OCI-LY3 (cell line): ENCODE data around the gene TMBIM6.

Experiments
- EZH2phosphoT487 ChIP-seq: fragments of 200-600 bp; shearing (Covaris generic); IDR thresholded peaks from 2 replicates; pipeline ENCODE4 v1.6.1; 2018; ENCODE audit warnings: antibody characterized with exemption, mixed run types, low read depth
- TF ChIP-seq, protein P1 (sequence below): fragments of 200-600, 300-600 bp; sonication (generic); IDR thresholded peaks from 2 replicates; pipeline ENCODE4 v1.5.1; 2014; ENCODE audit warnings: antibody characterized with exemption, low read length, low read depth

DNA sequence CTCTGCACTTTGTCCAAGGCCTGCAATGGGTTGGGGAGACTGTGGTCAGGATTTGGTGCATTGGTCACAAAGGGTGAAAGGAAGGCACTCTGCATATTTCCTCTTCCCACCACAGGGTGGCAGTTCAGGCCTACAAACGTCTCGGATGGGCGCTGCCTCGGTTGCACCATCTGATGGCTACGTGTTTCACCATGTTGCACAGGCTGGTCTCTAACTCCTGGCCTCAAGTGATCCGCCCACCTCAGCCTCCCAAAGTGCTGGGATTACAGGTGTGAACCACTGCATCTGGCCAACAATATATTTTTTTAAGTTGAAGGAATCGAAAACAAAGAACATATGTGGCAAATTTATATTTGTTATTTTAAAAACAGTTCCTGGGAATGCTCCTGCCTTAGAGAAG is 35.1 kb downstream of the TMBIM6 start:
- TF ChIP-seq, protein P1, sequence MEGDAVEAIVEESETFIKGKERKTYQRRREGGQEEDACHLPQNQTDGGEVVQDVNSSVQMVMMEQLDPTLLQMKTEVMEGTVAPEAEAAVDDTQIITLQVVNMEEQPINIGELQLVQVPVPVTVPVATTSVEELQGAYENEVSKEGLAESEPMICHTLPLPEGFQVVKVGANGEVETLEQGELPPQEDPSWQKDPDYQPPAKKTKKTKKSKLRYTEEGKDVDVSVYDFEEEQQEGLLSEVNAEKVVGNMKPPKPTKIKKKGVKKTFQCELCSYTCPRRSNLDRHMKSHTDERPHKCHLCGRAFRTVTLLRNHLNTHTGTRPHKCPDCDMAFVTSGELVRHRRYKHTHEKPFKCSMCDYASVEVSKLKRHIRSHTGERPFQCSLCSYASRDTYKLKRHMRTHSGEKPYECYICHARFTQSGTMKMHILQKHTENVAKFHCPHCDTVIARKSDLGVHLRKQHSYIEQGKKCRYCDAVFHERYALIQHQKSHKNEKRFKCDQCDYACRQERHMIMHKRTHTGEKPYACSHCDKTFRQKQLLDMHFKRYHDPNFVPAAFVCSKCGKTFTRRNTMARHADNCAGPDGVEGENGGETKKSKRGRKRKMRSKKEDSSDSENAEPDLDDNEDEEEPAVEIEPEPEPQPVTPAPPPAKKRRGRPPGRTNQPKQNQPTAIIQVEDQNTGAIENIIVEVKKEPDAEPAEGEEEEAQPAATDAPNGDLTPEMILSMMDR, result peak; percentile 84
- no peak for TF ChIP-seq EZH2phosphoT487
